ENCODE data around the gene PABPN1L. TPM values are rescaled to one million over a fixed set of nuclear protein-coding genes. Genes with fewer than 3 reads are reported as not detected.

PABPN1L gene
- total and polyA plus RNA-seq, 9 of the 15 experiments (the other 6 are each of a cell fraction or from before 2014, with no cell fraction given), result 0.11 to 0.32 TPM; not detected in 7

GRCh38 chr16:88872650-88873331 is 6.3 kb upstream of the PABPN1L start:
- Histone ChIP-seq H3K9ac (ENCODE audit: insufficient read depth in 1 of 2, low read depth in 2 of 2, low read length in 2 of 2) (peak overlapping the region in 1 of 2 experiments; percentile 70; a peak in 2 of 4 replicates), H2AFZ (ENCODE audit: low read depth, low read length) (no peak overlapping the region), H3K27me3 (ENCODE audit: control insufficient read depth in 2 of 2, insufficient read depth in 2 of 2, low read length in 2 of 2) (no peaks in the 10 kb centered on the region), H3K4me1 (replicated peaks in 1 of 2; ENCODE audit: control insufficient read depth in 2 of 2, insufficient read depth in 2 of 2, low read length in 2 of 2) (peaks cover 14 to 62% of the 10 kb centered on the region in 2 experiments; a peak in 4 of 5 replicates), H3K27ac (ENCODE audit: extremely low read depth, low read depth, low read length) (no peak overlapping the region), H3K36me3 (ENCODE audit: control insufficient read depth, insufficient read depth, low read length) (peaks cover 39% of the 10 kb centered on the region; the same call in 2 of the 3 replicates), H3K4me3 (no peak overlapping the region), H3K79me2 (ENCODE audit: control insufficient read depth, insufficient read depth, low read length) (no peaks in the 10 kb centered on the region), H3K4me2 (ENCODE audit: insufficient read depth, low read length) (no peak overlapping the region), H4K20me1 (replicated peaks; ENCODE audit: control insufficient read depth, insufficient read depth, low read length) (peaks cover 12% of the 10 kb centered on the region; the same call in 1 of the 2 replicates), H3K9me1 (ENCODE audit: control insufficient read depth, insufficient read depth, low read length) (peaks cover 9% of the 10 kb centered on the region), H3K9me3 (replicated peaks; ENCODE audit: control insufficient read depth, insufficient read depth, low read depth, low read length) (no peaks in the 10 kb centered on the region)
- DNase-seq (ENCODE audit: extremely low read depth in 1 of 4, low spot score in 3 of 4) (peak in 2 of 4 experiments; percentile 30 to 36), ATAC-seq (peak; percentile 24), FAIRE-seq (no peak)
- intact Hi-C loops (cut with micrococcal nuclease), result no loop called here
- 39% methylated on average over 19 of the region's 25 CpGs for WGBS (ENCODE audit: insufficient coverage, low coverage, missing lambda C conversion rate)
- ChIA-PET CTCF (ENCODE audit: low intra/inter-chr PET ratio) (no interaction called here), POLR2A (no interaction called here)
- no TSS peak for BruUV-seq (replicated peaks)
- in situ Hi-C loops (cut with MboI), result no loop called here
- TF ChIP-seq ZBTB7A (IDR thresholded peaks at IDR 0.05; ENCODE audit: borderline replicate concordance, control insufficient read depth, low read depth, low read length) (0 out of 2 replicates have a peak, but pooled peaks have one; percentile 26), RBM22 (IDR thresholded peaks at IDR 0.05; ENCODE audit: low read depth, low read length, poor library complexity, severe bottlenecking) (peak; percentile 98), FOXA1 (IDR thresholded peaks at IDR 0.05; ENCODE audit: borderline replicate concordance) (no peak), ZC3H4 (CRISPR knock-in tag; IDR thresholded peaks at IDR 0.05; ENCODE audit: borderline replicate concordance) (0 out of 2 replicates have a peak, but pooled peaks have one; percentile 57), TBP (optimal IDR thresholded peaks at IDR 0.05; ENCODE audit: low read depth, low read length) (no peak), IFI16 (CRISPR knock-in tag; IDR thresholded peaks at IDR 0.05) (no peak), HOXB6 (CRISPR knock-in tag; IDR thresholded peaks at IDR 0.05; ENCODE audit: borderline replicate concordance) (no peak), POLR2G (IDR thresholded peaks at IDR 0.05; ENCODE audit: low read depth, low read length) (peak; percentile 80), CBX1 (IDR thresholded peaks at IDR 0.05; ENCODE audit: low read depth) (peak; percentile 63; the same call in 1 of the 2 replicates), POLR2A (conservative IDR thresholded peaks at IDR 0.05) (peak; percentile 67), JUNB (CRISPR knock-in tag; conservative IDR thresholded peaks at IDR 0.05) (no peak), POLR2AphosphoS2 (IDR thresholded peaks at IDR 0.05; ENCODE audit: low read length) (peak; percentile 89; the same call in 1 of the 2 replicates), E2F5 (CRISPR knock-in tag; IDR thresholded peaks at IDR 0.05) (0 out of 2 replicates have a peak, but pooled peaks have one; percentile 6), ARID4B (CRISPR knock-in tag; IDR thresholded peaks at IDR 0.05) (0 out of 2 replicates have a peak, but pooled peaks have one; percentile 33), ZBED1 (IDR thresholded peaks at IDR 0.05) (0 out of 2 replicates have a peak, but pooled peaks have one; percentile 30), POLR2B (IDR thresholded peaks at IDR 0.05; ENCODE audit: low read depth, partially characterized antibody) (peak; percentile 56), PTBP1 (IDR thresholded peaks at IDR 0.05; ENCODE audit: low read depth, low read length) (0 out of 2 replicates have a peak, but pooled peaks have one; percentile 67), CCNT2 (IDR thresholded peaks at IDR 0.05; ENCODE audit: borderline replicate concordance, extremely low read depth, insufficient read length, low read depth, low read length) (no peak)

Data from K562 (cell line).